Erythroblast (primary cell): ENCODE results near the gene HEPN1.

ENCODE experiments used
- GATA1 ChIP-seq: IDR thresholded peaks from 2 replicates; pipeline ENCODE4 v1.6.1; 2011; ENCODE audit warnings: low read depth, mild to moderate bottlenecking, control low read depth, low read length, moderate library complexity
- POLR2A ChIP-seq: IDR thresholded peaks from 2 replicates; pipeline ENCODE4 v1.6.1; 2011; ENCODE audit warnings: mild to moderate bottlenecking, low read length

DNA sequence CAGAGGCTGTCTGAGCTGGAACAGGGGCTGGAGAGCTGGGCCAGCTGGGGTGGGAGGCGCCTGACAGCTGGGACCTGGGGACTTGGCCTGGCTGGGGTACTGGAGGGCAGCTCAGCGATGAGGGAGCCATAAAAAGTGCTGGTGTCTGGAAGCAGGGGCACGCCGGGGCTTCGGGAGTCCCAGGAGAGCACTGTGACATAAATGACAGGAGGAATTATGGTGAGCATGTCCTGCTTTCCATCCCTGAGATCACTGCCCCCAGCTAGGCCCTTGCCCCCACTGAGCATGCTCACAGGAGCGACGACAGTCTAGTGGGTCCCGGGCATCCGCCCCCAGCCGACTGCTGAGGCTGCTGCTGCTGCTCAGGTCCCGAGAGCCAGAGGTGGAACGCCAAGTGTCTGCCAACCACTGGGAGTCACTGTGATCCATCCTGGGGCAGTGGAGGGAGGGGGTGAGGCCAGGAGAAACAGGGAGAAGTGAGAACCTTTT is 27.6 kb upstream of the HEPN1 start:
- TF ChIP-seq POLR2A (no peak), GATA1 (no peak)
